Activated naive CD8-positive, alpha-beta T cell (primary cell): ENCODE data around the gene SLC36A2.

ENCODE experiments used
- H3K27ac Mint-ChIP-seq: one replicate; pipeline ENCODE4 v1.8.0; 2021; ENCODE audit warnings: mixed read lengths
- H3K27me3 Mint-ChIP-seq: one replicate; pipeline ENCODE4 v1.8.0; 2021; ENCODE audit warnings: mixed read lengths
- H3K36me3 Mint-ChIP-seq: one replicate; pipeline ENCODE4 v1.8.0; 2021; ENCODE audit warnings: mixed read lengths
- H3K4me1 Mint-ChIP-seq: one replicate; pipeline ENCODE4 v1.8.0; 2021; ENCODE audit warnings: low read depth, mixed read lengths
- H3K4me3 Mint-ChIP-seq: one replicate; pipeline ENCODE4 v1.8.0; 2021; ENCODE audit warnings: mild to moderate bottlenecking, mixed read lengths
- H3K9me3 Mint-ChIP-seq: one replicate; pipeline ENCODE4 v1.8.0; 2021; ENCODE audit warnings: low read depth, mixed read lengths

The SLC36A2 gene

DNA sequence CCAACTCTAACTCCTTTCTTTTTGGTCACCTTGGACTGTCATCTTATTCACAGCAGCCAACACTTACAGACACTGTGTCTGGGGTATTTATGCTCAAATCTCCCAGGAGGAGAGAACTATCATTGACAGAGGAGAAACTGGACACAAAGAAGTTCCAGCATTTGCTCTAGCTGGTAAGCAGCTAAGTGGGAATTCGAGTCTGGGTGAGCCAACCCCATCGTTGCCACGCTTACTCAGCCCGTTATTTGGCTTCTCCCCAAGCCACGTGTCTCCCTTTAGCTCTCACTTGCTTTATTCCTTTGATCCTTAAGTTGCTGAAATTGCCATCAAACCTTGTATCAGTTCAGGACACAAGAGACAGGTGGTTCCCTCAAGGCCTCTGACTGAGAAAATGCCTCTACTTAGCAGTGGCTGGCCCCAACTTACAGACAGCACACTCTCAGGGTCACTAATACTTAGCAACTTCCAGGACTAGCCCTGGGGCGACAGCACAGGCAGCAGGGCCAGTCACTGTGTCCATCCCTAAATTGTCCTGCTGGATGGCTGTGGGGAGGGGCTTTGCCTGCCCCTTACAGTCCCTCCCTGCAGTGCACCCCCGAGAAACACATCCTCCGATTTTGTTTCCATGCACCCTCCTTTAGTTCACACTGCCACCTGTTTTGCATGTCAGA, 1.4 kb downstream of the SLC36A2 start:
- Mint-ChIP-seq H3K4me3 (no peak overlapping the region), H3K27me3 (peaks cover 16% of the 10 kb centered on the region), H3K27ac (no peak overlapping the region), H3K4me1 (no peaks in the 10 kb centered on the region), H3K36me3 (no peaks in the 10 kb centered on the region), H3K9me3 (no peaks in the 10 kb centered on the region)

DNA sequence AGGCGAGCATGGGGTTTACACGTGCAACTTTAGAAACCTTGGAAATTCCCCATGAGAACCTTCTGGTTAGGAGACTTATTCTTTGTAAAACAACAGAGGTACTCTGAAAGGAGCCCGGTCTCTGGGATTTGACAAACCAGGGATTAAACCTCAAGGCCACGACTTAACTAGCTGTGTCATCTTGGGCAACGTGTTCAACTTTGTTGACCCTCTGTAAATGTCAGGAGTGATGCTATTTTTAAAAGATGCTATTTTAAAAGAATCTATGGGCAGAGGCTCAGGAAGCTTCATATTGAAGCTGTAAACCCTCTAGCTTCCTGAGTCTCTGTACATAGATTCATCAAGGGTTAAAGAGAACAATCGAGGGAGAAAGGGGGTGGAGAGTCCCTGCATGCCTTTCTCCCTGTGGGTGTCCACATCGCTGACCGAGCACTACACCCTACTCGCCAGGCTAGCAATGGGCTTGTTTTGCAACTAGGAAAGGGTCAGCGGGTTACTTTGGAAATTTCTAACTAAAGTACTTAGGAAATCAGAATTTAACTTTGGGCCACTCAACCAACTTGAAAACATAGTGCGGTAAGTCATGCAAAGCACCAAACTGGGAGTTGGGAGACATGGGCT, 2.1 kb downstream of the SLC36A2 start:
- Mint-ChIP-seq H3K36me3 (no peaks in the 10 kb centered on the region), H3K9me3 (no peaks in the 10 kb centered on the region), H3K4me1 (no peaks in the 10 kb centered on the region), H3K4me3 (no peak overlapping the region), H3K27me3 (peaks cover 15% of the 10 kb centered on the region), H3K27ac (no peak overlapping the region)

DNA sequence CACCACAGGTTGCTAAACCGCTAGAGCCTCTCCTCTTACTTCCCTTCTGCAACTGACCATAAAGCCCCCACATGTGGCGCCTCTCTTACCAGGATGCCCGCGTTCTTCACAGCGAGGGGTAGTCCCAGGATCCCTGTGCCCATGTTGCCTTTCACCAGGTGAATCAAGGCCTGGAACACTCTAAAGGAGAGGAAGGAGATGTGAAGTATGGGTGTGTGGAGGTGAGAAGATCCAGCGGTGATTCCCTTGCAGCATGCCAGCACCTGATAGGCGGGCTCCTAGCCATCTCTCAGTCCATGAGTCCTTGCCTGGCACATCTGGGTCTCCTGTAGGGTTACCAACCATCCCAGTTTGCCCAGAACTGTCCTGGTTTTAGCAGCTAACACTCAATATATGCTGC, 3.3 kb downstream of the SLC36A2 start:
- Mint-ChIP-seq H3K9me3 (no peaks in the 10 kb centered on the region), H3K4me3 (no peak overlapping the region), H3K36me3 (no peaks in the 10 kb centered on the region), H3K27me3 (peaks cover 12% of the 10 kb centered on the region), H3K4me1 (no peaks in the 10 kb centered on the region), H3K27ac (no peak overlapping the region)

DNA sequence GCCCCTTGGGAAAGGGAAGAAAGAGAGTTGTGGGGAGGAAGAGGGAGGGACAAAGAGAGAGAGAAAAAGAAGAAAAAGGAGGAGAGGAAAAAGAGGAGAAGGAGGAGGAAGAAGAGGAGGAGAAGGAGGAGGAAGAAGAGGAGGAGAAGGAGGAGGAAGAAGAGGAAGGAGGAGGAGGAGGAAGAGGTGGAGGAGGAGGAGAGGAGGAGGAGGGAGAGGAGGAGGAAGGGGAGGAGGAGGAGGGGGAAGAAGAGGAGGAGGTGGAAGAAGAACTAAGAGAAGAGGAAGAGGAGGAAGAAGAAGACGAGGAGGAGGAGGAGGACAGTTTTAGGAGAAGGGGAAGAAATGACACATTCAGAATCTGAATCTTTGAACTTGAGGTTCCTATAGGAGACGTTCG, 7.4 kb downstream of the SLC36A2 start:
- Mint-ChIP-seq H3K36me3 (no peaks in the 10 kb centered on the region), H3K4me1 (no peaks in the 10 kb centered on the region), H3K27ac (no peak overlapping the region), H3K4me3 (no peak overlapping the region), H3K27me3 (peaks cover 14% of the 10 kb centered on the region), H3K9me3 (no peaks in the 10 kb centered on the region)

DNA sequence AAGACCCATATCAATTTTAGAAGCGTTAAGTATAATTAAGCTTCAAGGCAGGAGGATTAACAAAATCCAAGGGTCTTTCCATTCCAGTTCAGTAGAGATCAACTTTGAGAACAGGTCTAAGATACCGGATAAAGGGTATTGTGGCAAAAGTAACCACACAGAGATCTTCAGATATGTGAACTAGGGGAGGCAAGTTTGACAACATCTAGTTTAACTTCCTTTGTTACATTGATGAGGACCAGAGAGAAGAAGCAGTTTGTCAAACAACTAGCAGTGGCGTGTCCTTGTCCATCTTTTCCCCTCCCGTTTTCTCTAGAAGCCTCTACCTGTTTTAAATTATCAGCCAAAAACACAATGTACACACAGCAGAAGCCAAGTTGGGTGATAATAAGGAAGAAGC, 8.6 kb downstream of the SLC36A2 start:
- Mint-ChIP-seq H3K27me3 (peaks cover 17% of the 10 kb centered on the region), H3K4me3 (no peak overlapping the region), H3K27ac (no peak overlapping the region)

DNA sequence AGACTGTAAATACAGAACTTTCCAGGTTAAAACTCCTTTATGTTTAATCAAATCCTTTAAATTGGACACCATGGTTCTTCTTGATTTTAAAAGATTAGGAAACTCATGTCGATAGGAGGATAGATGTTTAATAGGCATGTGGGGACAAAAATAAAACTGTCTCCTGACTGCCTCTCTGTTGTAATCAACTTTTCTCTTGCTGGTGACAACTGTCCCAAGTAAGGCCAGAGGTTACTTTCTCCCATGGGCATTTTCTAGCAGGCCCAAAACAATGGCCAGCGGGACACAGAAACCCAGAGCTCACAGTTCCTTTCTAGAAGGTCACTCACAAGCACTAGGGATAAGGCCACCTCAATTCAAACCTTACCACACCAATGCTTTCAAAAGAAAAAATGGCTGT, 14.5 kb downstream of the SLC36A2 start:
- no peaks in the 10 kb centered on the region for H3K4me1 Mint-ChIP-seq
- no peak overlapping the region for H3K27ac Mint-ChIP-seq
- H3K9me3 Mint-ChIP-seq, result no peaks in the 10 kb centered on the region
- peaks cover 11% of the 10 kb centered on the region for H3K27me3 Mint-ChIP-seq
- H3K4me3 Mint-ChIP-seq, result no peak overlapping the region
- H3K36me3 Mint-ChIP-seq, result no peaks in the 10 kb centered on the region

More for the DNA sequence above, 8.6 kb downstream of the SLC36A2 start:
- Mint-ChIP-seq H3K36me3 (no peaks in the 10 kb centered on the region), H3K4me1 (no peaks in the 10 kb centered on the region), H3K9me3 (no peaks in the 10 kb centered on the region)

DNA sequence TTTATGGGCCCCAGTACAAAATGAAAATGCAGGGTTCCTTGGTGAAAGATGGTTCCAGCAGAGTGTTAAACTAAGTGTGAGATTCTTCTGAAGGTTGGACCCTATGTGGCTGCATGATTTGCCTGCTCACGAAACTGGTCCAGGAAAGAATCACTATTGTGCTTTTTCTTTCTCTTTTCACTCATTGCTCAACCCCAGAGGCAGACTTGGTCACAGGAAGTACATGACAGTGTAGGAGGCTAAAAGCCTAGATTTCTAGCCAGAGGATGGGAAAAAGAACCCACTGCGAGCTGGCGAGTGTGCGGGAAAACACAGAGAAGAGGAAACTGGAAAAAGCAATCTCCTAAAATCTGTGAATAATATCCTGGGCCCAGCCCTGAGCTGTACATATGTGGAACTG, 18.6 kb downstream of the SLC36A2 start:
- H3K27me3 Mint-ChIP-seq, result no peaks in the 10 kb centered on the region
- H3K27ac Mint-ChIP-seq, result no peak overlapping the region
- H3K36me3 Mint-ChIP-seq, result no peaks in the 10 kb centered on the region
- H3K4me3 Mint-ChIP-seq, result no peak overlapping the region
- H3K9me3 Mint-ChIP-seq, result no peaks in the 10 kb centered on the region
- no peaks in the 10 kb centered on the region for H3K4me1 Mint-ChIP-seq

DNA sequence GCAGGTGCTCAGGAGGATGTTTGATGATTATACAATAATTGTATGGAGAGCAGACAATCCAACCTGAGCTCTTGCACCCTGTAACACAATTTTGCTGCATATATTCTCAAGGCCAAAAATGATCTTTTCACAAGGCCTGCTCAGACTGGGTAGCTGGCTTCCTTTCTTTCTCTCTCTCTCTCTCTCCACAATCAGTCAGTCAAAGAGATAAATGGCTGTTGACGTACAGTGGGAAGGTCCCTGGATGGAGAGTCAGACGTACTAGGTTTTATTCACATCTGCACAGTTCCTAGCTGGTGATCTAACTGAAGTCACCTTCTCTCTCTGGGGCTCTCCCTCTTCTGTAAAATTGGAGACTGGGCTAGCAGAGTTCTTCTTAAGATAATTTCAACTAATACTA, 19.8 kb downstream of the SLC36A2 start:
- Mint-ChIP-seq H3K27ac (no peak overlapping the region), H3K9me3 (no peaks in the 10 kb centered on the region)

DNA sequence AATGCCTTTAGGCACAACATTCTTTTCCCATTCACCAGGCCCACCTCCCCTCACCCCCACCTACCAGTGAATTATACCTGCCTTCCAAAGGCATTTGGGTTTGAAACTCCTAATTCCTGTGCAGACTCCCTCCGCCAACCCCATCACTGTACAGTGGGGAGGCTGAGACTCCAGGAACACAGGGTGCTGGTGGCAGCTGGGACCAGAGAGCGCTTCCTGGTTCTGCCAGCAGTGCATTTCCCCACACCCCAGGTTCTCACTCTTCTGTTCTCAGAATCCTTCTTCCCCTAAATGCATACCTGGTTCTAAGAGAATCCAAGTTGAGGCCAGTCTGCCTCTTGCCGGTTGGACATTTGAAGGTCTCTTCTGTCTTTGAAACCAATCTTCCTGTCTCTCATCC, 21.1 kb downstream of the SLC36A2 start:
- Mint-ChIP-seq H3K27ac (no peak overlapping the region), H3K36me3 (no peaks in the 10 kb centered on the region), H3K4me1 (no peaks in the 10 kb centered on the region), H3K27me3 (no peaks in the 10 kb centered on the region), H3K4me3 (no peak overlapping the region), H3K9me3 (no peaks in the 10 kb centered on the region)

More for the DNA sequence above, 19.8 kb downstream of the SLC36A2 start:
- no peaks in the 10 kb centered on the region for H3K27me3 Mint-ChIP-seq
- H3K4me1 Mint-ChIP-seq, result no peaks in the 10 kb centered on the region
- no peak overlapping the region for H3K4me3 Mint-ChIP-seq
- H3K36me3 Mint-ChIP-seq, result no peaks in the 10 kb centered on the region

DNA sequence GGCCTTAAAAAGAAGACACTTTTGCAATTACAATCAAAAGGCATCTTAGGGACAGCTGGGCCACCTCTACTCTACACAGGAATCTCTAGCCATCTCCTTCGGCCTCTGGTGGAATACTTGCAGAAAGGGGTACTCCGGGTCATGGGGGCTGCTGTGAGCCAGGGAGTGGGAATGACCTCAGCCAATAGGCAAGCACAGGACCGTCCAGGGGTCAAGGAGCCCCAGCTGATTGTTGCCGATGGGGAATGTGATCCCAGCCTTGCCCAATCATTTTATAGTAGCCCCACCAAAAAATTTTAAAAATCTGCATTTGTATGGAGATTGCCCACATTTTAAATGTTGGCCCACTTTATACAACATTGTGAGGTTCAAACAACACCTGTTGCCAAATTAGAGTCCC, 26.9 kb downstream of the SLC36A2 start:
- Mint-ChIP-seq H3K27ac (no peak overlapping the region), H3K4me3 (no peak overlapping the region), H3K36me3 (no peaks in the 10 kb centered on the region), H3K4me1 (no peaks in the 10 kb centered on the region), H3K27me3 (peaks cover 5% of the 10 kb centered on the region), H3K9me3 (no peaks in the 10 kb centered on the region)

DNA sequence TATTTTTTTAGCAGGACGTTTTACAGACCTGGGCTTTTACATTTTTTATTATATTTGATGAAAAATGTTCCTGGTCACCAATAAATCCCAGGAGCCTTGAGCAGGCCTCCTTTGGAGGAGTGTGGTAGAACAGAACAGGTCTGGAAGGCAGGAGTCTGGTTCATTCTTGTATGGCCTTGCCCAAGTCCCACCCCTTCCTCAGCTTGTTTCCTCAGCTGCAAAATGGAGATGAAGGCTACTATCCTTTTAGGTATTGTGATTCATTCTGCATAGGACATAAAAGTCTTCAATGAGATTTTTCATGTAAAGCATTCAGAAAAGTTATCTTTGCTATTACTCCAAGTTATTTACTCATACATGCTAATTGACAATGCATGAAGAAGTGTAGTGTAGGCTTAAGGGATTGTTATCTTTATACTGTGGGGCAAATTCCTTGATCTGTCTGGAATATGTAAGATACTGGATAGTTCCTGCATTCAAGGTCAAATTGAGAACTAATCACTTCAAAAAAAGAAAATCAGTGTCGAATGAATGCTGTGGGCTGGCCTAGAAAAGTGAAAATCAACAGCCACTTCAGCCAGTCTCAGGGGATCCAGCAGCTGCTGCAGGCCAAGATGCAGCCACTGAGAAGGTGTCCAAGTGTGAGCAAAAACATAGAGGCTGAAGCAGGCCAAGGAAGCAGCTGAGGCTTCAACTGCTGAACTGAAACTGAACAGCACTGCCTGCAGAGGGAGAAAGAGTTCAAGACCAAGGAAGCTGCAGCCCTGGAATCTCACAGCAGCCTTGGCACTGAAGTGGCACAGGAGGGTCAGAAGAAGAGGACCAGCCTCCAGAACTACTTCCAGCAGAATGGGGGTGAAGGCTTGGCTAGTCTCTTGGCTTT, 28.3 kb downstream of the SLC36A2 start:
- Mint-ChIP-seq H3K4me3 (no peak overlapping the region), H3K4me1 (no peaks in the 10 kb centered on the region), H3K36me3 (no peaks in the 10 kb centered on the region), H3K27ac (no peak overlapping the region), H3K9me3 (no peaks in the 10 kb centered on the region), H3K27me3 (peaks cover 5% of the 10 kb centered on the region)

DNA sequence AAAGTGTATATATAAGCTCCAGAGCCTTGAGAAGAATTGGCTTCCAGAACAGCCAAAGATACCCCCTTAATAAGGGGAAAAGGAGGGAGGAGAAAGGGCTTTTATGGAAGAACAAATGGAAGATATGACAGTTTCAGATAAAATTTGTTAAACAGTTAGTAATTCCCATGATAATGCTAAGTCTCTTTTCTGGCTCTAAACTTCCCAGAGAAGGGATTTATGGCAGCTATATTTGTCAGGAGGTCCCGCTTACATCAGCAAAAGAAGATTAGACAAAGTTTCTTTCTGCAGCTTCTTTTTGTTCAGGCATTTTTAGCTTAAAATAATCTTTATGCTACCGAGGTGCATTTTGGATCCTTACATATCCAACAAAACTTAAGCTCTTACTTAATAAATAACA, 29.5 kb downstream of the SLC36A2 start:
- no peak overlapping the region for H3K4me3 Mint-ChIP-seq
- no peaks in the 10 kb centered on the region for H3K4me1 Mint-ChIP-seq
- H3K36me3 Mint-ChIP-seq, result no peaks in the 10 kb centered on the region
- H3K9me3 Mint-ChIP-seq, result no peaks in the 10 kb centered on the region
- H3K27me3 Mint-ChIP-seq, result peaks cover 5% of the 10 kb centered on the region
- H3K27ac Mint-ChIP-seq, result no peak overlapping the region

DNA sequence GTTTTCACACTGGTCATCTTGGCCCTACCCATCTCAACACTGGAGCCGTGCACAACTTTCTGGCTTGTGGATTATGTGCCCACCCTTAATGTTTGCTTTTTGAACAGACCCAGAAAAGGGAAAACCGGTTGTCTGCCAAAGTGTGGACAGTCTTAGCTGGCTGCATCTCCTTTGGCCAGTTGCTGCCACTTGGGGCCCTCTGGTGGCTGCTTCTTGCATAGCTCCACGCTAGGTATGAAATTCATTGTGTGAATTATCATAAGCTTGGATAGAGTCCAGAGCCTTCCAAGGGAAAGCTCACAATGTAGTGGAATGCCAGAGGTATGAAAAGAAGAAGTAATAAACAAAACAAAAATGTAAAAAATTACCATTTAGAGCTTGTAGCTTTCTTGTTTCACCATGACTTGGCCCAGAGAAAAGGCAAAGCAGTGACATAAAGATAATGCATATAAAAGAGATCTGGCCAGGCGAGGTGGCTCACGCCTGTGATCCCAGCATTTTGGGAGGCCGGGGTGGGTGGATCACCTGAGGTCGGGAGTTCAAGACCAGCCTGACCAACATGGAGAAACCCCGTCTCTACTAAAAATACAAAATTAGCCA, 31.3 kb downstream of the SLC36A2 start:
- Mint-ChIP-seq H3K4me1 (no peaks in the 10 kb centered on the region), H3K4me3 (no peak overlapping the region), H3K9me3 (peaks cover 5% of the 10 kb centered on the region), H3K36me3 (no peaks in the 10 kb centered on the region), H3K27ac (no peak overlapping the region), H3K27me3 (peaks cover 8% of the 10 kb centered on the region)

DNA sequence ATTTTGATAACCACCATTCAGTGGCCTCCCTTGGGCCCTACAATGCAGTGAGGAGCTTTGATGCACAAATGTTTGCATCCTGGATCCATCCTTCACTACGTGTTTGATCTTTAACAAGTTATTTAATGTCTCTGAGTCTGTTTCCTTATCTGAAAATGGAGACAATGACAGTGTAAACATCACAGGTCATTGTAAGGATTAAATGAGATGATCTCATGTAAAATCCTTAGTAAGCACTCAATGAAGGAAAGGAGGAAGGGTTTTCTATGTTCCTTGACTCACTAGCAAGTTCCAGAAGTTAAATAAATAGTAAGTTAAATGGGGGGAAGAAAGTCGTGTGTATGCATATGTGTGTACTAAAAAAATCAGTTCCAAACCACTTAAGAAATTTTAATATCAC, 34.0 kb downstream of the SLC36A2 start:
- Mint-ChIP-seq H3K9me3 (peaks cover 12% of the 10 kb centered on the region), H3K27ac (no peak overlapping the region), H3K4me1 (no peaks in the 10 kb centered on the region), H3K36me3 (peaks cover 2% of the 10 kb centered on the region), H3K4me3 (no peak overlapping the region), H3K27me3 (peaks cover 10% of the 10 kb centered on the region)

DNA sequence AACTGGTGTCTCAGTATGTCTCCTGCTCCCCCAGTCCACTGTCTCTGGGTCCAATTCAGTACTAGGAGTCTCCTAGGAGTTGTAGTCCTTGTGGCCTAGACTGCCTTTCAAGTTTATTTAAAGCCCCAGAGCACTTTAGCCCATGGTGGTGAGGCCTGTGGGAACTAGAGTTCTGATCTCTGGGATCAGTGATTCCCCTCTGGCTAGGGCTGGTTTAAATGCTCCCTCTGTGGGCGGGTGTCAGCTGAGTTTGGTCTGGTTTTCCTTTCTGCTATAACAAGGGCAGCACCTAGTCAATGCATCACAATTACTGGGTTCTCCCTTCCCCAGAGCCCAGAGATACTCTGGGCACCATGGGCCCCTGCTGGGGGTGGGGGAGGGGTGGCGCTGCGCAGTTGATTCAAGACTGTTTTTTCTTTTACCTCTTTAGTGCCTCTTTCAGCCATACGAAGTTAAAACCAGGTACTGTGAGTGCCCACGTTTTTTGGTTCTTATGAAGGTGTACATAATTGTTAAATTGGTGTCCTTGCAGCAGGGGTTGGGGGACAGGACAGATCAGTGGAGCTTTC, 34.5 kb downstream of the SLC36A2 start:
- H3K36me3 Mint-ChIP-seq, result peaks cover 2% of the 10 kb centered on the region
- no peak overlapping the region for H3K4me3 Mint-ChIP-seq
- H3K9me3 Mint-ChIP-seq, result peaks cover 12% of the 10 kb centered on the region
- H3K4me1 Mint-ChIP-seq, result no peaks in the 10 kb centered on the region
- H3K27me3 Mint-ChIP-seq, result peaks cover 10% of the 10 kb centered on the region
- no peak overlapping the region for H3K27ac Mint-ChIP-seq
